GM19043 (cell line): ENCODE results near the gene PPP5C.
A peak's percentile ranks its signal among the peaks of the same experiment; 100 is the strongest.
"Not testable (repeated sequence)": the region's sequence is repeated elsewhere in the genome, so short reads cannot be mapped to it uniquely, and the experiment has no call there.

Experiments used
- ATAC-seq: cut with Tn5 transposase; IDR thresholded peaks from one replicate; pipeline ENCODE4 v1.9.1; 2021; ENCODE audit warnings: low read depth; ENCODE audit not compliant: unreplicated experiment

PPP5C gene

GRCh38 chr19:46346821-46347571, at the start of gene PPP5C:
PPP5C (plus strand) TSS chr19:46347087; CDS start chr19:46347097, 10 bp downstream.
- peak; percentile 47 for ATAC-seq

- ATAC-seq: no peak
Measured at GRCh38 chr19:46297700-46298478, 49.0 kb upstream of the PPP5C start.

GRCh38 chr19:46298479-46299003, 48.3 kb upstream of the PPP5C start:
- no peak for ATAC-seq

GRCh38 chr19:46299004-46299509, 47.8 kb upstream of the PPP5C start:
- ATAC-seq: no peak

GRCh38 chr19:46299695-46300094, 47.2 kb upstream of the PPP5C start:
- no peak for ATAC-seq

- no peak for ATAC-seq
Measured at GRCh38 chr19:46303322-46303690, 43.6 kb upstream of the PPP5C start.

GRCh38 chr19:46303691-46304397, 43.0 kb upstream of the PPP5C start:
- no peak for ATAC-seq

GRCh38 chr19:46306501-46306900, 40.4 kb upstream of the PPP5C start:
- no peak for ATAC-seq

- ATAC-seq: no peak
Measured at GRCh38 chr19:46308510-46308909, 38.4 kb upstream of the PPP5C start.

- no peak for ATAC-seq
Measured at GRCh38 chr19:46309056-46309455, 37.8 kb upstream of the PPP5C start.

GRCh38 chr19:46311444-46311843, 35.4 kb upstream of the PPP5C start:
- no peak for ATAC-seq

GRCh38 chr19:46313540-46314469, 33.1 kb upstream of the PPP5C start:
- not testable (repeated sequence) for ATAC-seq

GRCh38 chr19:46317339-46317738, 29.5 kb upstream of the PPP5C start:
- no peak for ATAC-seq

- no peak for ATAC-seq
Measured at GRCh38 chr19:46319613-46320012, 27.3 kb upstream of the PPP5C start.

- no peak for ATAC-seq
Measured at GRCh38 chr19:46320559-46320958, 26.3 kb upstream of the PPP5C start.

GRCh38 chr19:46321653-46322052, 25.2 kb upstream of the PPP5C start:
- ATAC-seq: no peak

- ATAC-seq: not testable (repeated sequence)
Measured at GRCh38 chr19:46323227-46323626, 23.7 kb upstream of the PPP5C start.

- no peak for ATAC-seq
Measured at GRCh38 chr19:46324277-46324676, 22.6 kb upstream of the PPP5C start.

GRCh38 chr19:46326608-46327007, 20.3 kb upstream of the PPP5C start:
- no peak for ATAC-seq

- no peak for ATAC-seq
Measured at GRCh38 chr19:46328079-46328478, 18.8 kb upstream of the PPP5C start.
